Caki2 (cell line): Measurements from ENCODE around the gene GAPVD1. TPM values are rescaled to one million over a fixed set of nuclear protein-coding genes. Genes with fewer than 3 reads are reported as not detected.
A peak's percentile ranks its signal among the peaks of the same experiment; 100 is the strongest.
"Not testable (repeated sequence)": the region's sequence is repeated elsewhere in the genome, so short reads cannot be mapped to it uniquely, and the experiment has no call there.

ENCODE experiments used
- DNase-seq: peaks from one replicate; pipeline ENCODE4 v3.0.0-alpha.2; 2015; ENCODE audit warnings: low read depth
- in situ Hi-C: cut with HindIII; loops from 2 replicates; pipeline ENCODE4 v1.10.0; 2016; ENCODE audit warnings: low sequenced_read_pairs, low pct_unique_long_range_greater_than_20kb, mixed read lengths
- total RNA-seq: library from RNA; depleted of rRNA; stranded (reverse); fragments of >200 nt; shearing (Covaris generic); gene quantifications from 2 replicates; pipeline ENCODE4 v1.2.3, GENCODE V29; 2014; ENCODE audit warnings: low replicate concordance

The GAPVD1 gene
- total RNA-seq, 1 experiment from 2014 or later = 11.2 TPM

DNA sequence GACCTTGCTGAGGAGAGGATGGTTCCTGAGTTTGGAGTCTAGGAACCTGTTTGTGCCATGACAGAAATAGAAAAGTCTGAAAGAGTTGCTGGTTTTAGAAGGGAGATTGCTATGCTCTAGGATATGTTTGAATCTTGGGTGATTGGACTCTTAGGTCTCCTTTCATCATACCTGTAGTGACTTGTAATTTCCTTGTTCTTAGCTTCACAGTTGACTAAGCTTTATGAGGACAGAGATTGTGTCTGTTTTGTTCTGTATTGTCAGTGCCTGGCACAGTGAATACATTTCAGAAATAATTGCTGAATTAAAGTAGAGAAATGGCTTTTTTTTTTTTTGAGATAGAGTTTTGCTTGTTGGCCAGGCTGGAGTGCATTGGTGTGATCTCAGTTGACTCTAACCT lies 31.5 kb downstream of the GAPVD1 start:
- peak; percentile 59 for DNase-seq
- in situ Hi-C loops = no loop called here

DNA sequence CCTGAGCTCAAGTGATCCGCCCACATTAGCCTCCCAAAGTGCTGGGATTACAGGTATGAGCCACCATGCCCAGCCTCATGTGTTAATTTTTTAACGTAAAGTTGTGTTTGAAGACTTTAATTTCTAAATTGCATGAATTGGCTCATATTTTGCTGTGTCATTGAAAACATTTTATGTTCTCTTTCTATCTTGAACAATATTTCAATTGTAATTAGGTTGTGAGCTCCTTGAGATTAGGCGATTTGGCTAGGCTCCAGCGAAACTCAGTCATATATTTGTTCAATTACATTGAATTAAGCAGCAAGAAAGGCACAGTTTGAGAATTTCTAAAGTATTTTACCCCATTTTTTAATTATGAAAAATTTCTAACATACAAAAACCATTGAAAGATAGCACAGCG lies 34.0 kb downstream of the GAPVD1 start:
- in situ Hi-C loops = no loop called here
- no peak for DNase-seq

DNA sequence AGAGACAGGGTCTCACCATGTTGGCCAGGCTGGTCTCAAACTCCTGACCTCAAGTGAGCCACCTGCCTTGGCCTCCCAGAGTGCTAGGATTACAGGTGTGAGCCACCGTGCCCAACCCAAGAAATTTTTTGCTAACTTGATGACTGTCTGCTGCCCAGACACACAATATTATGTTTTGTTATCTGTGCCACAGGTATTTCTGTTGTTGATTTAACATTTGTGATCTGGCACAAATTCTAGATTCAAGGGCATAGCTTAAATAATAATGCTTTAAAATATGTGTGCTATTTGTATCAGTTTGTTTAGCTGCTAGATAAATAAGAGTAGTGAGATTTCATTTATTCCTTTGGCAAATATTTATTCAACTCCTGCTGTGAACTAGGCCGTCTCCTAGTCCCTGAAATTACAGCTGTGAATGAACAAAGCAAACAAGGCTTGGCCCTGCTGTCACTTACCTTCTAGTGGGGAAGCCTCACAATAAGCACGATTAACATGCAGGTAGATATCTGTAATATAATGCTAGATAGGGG lies 35.3 kb downstream of the GAPVD1 start:
- peak; percentile 61 for DNase-seq

GRCh38 chr9:125297917-125298316 lies 36.3 kb downstream of the GAPVD1 start:
- in situ Hi-C loops = no loop called here
- DNase-seq = no peak

More for the DNA sequence above, 35.3 kb downstream of the GAPVD1 start:
- in situ Hi-C loops = no loop called here

DNA sequence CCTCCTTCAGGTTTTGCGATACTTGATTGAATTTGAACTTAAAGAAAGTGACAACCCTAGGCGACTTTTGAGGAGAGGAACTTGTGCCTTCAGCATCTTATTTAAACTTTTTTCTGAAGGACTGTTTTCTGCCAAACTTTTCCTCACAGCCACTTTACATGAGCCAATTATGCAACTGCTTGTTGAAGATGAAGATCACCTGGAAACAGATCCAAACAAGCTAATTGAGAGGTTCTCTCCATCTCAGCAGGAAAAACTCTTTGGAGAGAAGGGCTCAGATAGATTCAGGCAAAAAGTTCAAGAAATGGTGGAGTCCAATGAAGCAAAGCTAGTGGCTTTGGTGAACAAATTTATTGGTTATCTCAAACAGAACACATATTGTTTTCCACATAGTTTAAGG lies 40.6 kb downstream of the GAPVD1 start:
- DNase-seq = no peak
- in situ Hi-C loops = no loop called here

GRCh38 chr9:125304273-125304672 lies 42.6 kb downstream of the GAPVD1 start:
- in situ Hi-C loops = no loop called here
- no peak for DNase-seq

DNA sequence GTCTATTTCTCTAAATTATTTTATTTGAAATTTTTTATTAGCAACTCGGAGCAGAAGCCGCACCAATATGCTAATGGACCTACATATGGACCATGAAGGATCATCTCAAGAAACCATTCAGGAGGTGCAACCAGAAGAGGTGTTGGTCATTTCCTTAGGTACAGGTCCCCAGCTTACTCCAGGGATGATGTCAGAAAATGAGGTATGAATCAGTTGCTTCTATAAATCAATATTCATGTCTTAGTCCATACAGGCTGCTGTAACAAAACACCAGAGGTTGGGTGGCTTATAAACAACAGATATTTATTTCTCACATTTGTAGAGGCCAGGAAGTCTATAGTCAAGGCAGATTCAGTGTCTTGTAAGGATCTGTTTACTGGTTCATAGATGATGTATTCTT lies 50.8 kb downstream of the GAPVD1 start:
- no peak for DNase-seq
- in situ Hi-C loops = no loop called here

- in situ Hi-C loops, DNase-seq: not testable (repeated sequence)
Observed at GRCh38 chr9:125316359-125316758, 54.7 kb downstream of the GAPVD1 start.

DNA sequence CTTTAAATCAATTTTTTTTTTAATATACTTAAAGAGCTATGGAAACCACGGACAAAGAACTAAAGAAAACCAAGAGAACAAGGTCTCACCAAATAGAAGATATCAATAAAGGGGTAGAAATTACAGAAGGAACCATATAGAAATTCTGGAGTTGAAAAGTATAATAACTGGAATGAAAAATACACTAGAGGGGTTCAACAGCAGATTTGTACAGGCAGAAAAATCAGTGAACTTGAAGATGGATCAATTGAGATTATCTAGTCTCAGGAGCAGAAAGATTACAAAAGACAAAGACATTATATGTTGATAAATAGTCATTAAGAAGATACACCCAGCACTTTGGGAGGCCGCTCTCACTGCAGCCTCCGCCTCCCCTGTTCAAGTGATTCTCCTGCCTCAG lies 56.1 kb downstream of the GAPVD1 start:
- in situ Hi-C loops = no loop called here
- peak; percentile 14 for DNase-seq

GRCh38 chr9:125321496-125321895 lies 59.9 kb downstream of the GAPVD1 start:
- in situ Hi-C loops = no loop called here
- DNase-seq = no peak

GRCh38 chr9:125323615-125324014 lies 62.0 kb downstream of the GAPVD1 start:
- in situ Hi-C loops = no loop called here

GRCh38 chr9:125325826-125326225 lies 64.2 kb downstream of the GAPVD1 start:
- DNase-seq = no peak
- in situ Hi-C loops = no loop called here

More at GRCh38 chr9:125323615-125324014, 62.0 kb downstream of the GAPVD1 start:
- DNase-seq = no peak

- peak; percentile 57 for DNase-seq
- in situ Hi-C loops = no loop called here
Observed at GRCh38 chr9:125329978-125330377, 68.4 kb downstream of the GAPVD1 start.

DNA sequence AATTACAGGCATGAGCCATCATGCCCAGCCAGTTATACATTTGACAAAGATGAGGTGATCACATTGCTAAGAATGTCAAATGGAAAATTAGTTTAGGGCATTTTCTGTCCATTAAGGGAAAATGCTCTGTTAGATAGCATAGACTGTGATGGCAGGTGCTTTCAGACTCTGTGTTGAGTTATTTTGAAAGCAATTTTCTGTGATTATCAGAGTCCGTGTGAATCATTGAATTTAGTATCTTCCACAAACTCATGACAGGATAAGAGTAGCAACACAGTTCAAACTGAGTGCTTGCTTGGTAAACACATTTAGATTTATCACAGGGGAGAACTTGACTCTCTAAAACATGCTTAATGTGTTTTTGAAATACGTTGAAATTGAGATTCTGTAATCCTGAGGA lies 69.0 kb downstream of the GAPVD1 start:
- DNase-seq = peak; percentile 5
- in situ Hi-C loops = no loop called here

DNA sequence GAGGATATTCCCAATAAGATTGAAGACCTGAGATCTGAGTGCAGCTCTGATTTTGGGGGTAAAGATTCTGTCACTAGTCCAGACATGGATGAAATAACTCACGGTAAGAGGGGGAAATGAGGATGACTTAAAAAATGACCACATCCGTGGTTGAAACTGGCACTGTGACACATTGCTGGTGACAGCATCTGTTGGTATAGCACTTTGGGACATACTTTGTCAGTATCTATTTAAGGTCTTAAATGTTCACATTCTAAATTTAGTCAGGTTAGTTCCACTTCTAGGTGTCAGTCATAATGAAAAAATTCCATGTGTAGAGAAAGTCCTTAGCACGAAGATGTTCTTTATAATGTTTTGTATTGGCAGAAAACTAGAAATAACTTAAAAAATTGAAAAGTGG lies 70.9 kb downstream of the GAPVD1 start:
- DNase-seq = no peak
- in situ Hi-C loops = no loop called here

- in situ Hi-C loops = no loop called here
- no peak for DNase-seq
Observed at GRCh38 chr9:125337236-125337635, 75.6 kb downstream of the GAPVD1 start.

GRCh38 chr9:125338929-125339328 lies 77.3 kb downstream of the GAPVD1 start:
- no peak for DNase-seq
- in situ Hi-C loops = no loop called here

GRCh38 chr9:125341566-125341965 lies 79.9 kb downstream of the GAPVD1 start:
- DNase-seq = no peak
- in situ Hi-C loops = no loop called here

DNA sequence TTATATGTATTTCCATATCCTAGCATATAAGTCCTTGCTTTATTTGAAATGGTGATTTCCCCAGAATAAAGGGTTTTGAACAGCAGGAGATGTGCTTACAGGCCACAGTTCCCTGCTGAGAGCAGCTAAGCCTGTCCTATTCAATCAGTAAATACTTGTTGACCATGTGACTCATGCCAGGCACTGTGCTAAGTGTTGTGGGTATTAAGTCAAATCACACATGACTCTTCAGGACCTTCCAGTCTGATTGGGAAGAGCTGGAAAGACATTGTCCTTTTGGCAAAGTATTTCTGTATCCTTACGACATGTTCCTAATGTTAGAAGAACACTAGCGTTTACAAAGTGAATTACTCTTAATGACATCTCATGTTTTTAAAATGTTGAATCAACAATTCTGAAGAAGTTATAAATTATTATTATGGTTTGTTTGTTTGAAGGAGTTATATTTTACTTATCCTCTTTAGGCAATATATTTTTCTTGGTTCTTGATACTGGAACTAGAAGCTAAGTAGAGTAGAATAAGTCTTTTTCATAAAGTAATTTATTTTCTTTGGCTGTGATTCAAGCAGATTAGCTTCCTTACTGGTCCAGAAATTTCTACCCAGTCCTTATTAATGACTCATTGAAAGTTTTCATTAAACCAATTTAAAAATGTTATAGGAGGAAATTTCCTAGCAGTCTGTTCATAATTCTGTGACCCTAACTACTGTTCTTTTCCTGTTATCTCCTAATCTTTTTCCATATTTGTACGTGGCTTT lies 82.1 kb downstream of the GAPVD1 start:
- in situ Hi-C loops = no loop called here

GRCh38 chr9:125346080-125346732 lies 84.6 kb downstream of the GAPVD1 start:
- no peak for DNase-seq
- in situ Hi-C loops = no loop called here

More for the DNA sequence above, 82.1 kb downstream of the GAPVD1 start:
- no peak for DNase-seq
